Measurements from ENCODE around the gene PDGFD.
"Not testable (repeated sequence)": the region's sequence is repeated elsewhere in the genome, so short reads cannot be mapped to it uniquely, and the experiment has no call there.

Gene PDGFD

GRCh38 chr11:104054911-104055529, 108.9 kb downstream of the PDGFD start:
- no peak for DNase-seq (ENCODE audit: low spot score)

- DNase-seq (ENCODE audit: low spot score): no peak
These were observed 110.0 kb downstream of the PDGFD start for GRCh38 chr11:104053743-104054478.

- no peak for DNase-seq (ENCODE audit: low spot score)
These were observed 112.2 kb downstream of the PDGFD start for GRCh38 chr11:104051778-104052177.

GRCh38 chr11:104049116-104049515, 114.8 kb downstream of the PDGFD start:
- no peak for DNase-seq (ENCODE audit: low spot score)

GRCh38 chr11:104046858-104047257, 117.1 kb downstream of the PDGFD start:
- not testable (repeated sequence) for DNase-seq (ENCODE audit: low spot score)

GRCh38 chr11:104046331-104046730, 117.6 kb downstream of the PDGFD start:
- no peak for DNase-seq (ENCODE audit: low spot score)

GRCh38 chr11:104043678-104044239, 120.2 kb downstream of the PDGFD start:
- no peak for DNase-seq (ENCODE audit: low spot score)

GRCh38 chr11:104043142-104043541, 120.8 kb downstream of the PDGFD start:
- no peak for DNase-seq (ENCODE audit: low spot score)

- no peak for DNase-seq (ENCODE audit: low spot score)
These were observed 122.2 kb downstream of the PDGFD start for GRCh38 chr11:104041792-104042191.

- DNase-seq (ENCODE audit: low spot score): no peak
These were observed 127.0 kb downstream of the PDGFD start for GRCh38 chr11:104036995-104037394.

- DNase-seq (ENCODE audit: low spot score): no peak
These were observed 127.4 kb downstream of the PDGFD start, which contains the start of gene DDI1 for GRCh38 chr11:104036588-104036987. Gene DDI1, plus strand, starts transcription at chr11:104036640. Its CDS starts 183 bp downstream, at chr11:104036823.

- no peak for DNase-seq (ENCODE audit: low spot score)
These were observed 130.4 kb downstream of the PDGFD start for GRCh38 chr11:104033561-104033960.

- DNase-seq (ENCODE audit: low spot score): no peak
These were observed 130.8 kb downstream of the PDGFD start for GRCh38 chr11:104033134-104033533.

- no peak for DNase-seq (ENCODE audit: low spot score)
These were observed 135.3 kb downstream of the PDGFD start for GRCh38 chr11:104028476-104029263.

- no peak for DNase-seq (ENCODE audit: low spot score)
These were observed 139.4 kb downstream of the PDGFD start for GRCh38 chr11:104024572-104024971.

- DNase-seq (ENCODE audit: low spot score): no peak
These were observed 148.1 kb downstream of the PDGFD start for GRCh38 chr11:104015649-104016415.

- no peak for DNase-seq (ENCODE audit: low spot score)
These were observed 152.9 kb downstream of the PDGFD start for GRCh38 chr11:104011044-104011443.

- DNase-seq (ENCODE audit: low spot score): no peak
These were observed 154.2 kb downstream of the PDGFD start for GRCh38 chr11:104009744-104010143.

GRCh38 chr11:104005234-104005855, 158.6 kb downstream of the PDGFD start:
- no peak for DNase-seq (ENCODE audit: low spot score)

- DNase-seq (ENCODE audit: low spot score): no peak
These were observed 160.5 kb downstream of the PDGFD start for GRCh38 chr11:104003491-104003890.

GRCh38 chr11:104001561-104002056, 162.3 kb downstream of the PDGFD start:
- DNase-seq (ENCODE audit: low spot score): no peak
